Activated gamma-delta T cell treated with Interleukin-2 at 50 U/mL for 16 hours (primary cell): Measurements from ENCODE around the gene MRPL37.
"Not testable (repeated sequence)": the region's sequence is repeated elsewhere in the genome, so short reads cannot be mapped to it uniquely, and the experiment has no call there.

Source experiments
- DNase-seq: peaks from one replicate; pipeline ENCODE4 v3.0.0-alpha.2; 2020

The MRPL37 gene

GRCh38 chr1:54172614-54173599 is 27.1 kb upstream of the MRPL37 start:
- DNase-seq: no peak

GRCh38 chr1:54173681-54174080 is 26.3 kb upstream of the MRPL37 start:
- DNase-seq: no peak

- DNase-seq: no peak
Measured at GRCh38 chr1:54174106-54174505, 25.9 kb upstream of the MRPL37 start.

- DNase-seq: no peak
Measured at GRCh38 chr1:54176621-54177327, 23.2 kb upstream of the MRPL37 start.

GRCh38 chr1:54177726-54178125 is 22.2 kb upstream of the MRPL37 start:
- DNase-seq: no peak

GRCh38 chr1:54178296-54179070 is 21.5 kb upstream of the MRPL37 start:
- DNase-seq: no peak

- DNase-seq: no peak
Measured at GRCh38 chr1:54180701-54181360, 19.1 kb upstream of the MRPL37 start.

GRCh38 chr1:54186056-54186455 is 13.9 kb upstream of the MRPL37 start:
- DNase-seq: no peak

GRCh38 chr1:54188291-54188690 is 11.7 kb upstream of the MRPL37 start:
- DNase-seq: no peak

GRCh38 chr1:54190526-54190925 is 9.4 kb upstream of the MRPL37 start:
- DNase-seq: no peak

- no peak for DNase-seq
Measured at GRCh38 chr1:54191525-54191924, 8.4 kb upstream of the MRPL37 start.

- DNase-seq: no peak
Measured at GRCh38 chr1:54193453-54193852, 6.5 kb upstream of the MRPL37 start.

- no peak for DNase-seq
Measured at GRCh38 chr1:54199151-54199764, 709 bp upstream of the MRPL37 start.

GRCh38 chr1:54200519-54200997 is 591 bp downstream of the MRPL37 start:
- DNase-seq: no peak

GRCh38 chr1:54204199-54204598 is 4.2 kb downstream of the MRPL37 start:
- no peak for DNase-seq

GRCh38 chr1:54207287-54207686 is 7.3 kb downstream of the MRPL37 start:
- no peak for DNase-seq

GRCh38 chr1:54207896-54208295 is 7.9 kb downstream of the MRPL37 start:
- not testable (repeated sequence) for DNase-seq

- no peak for DNase-seq
Measured at GRCh38 chr1:54212872-54213271, 12.9 kb downstream of the MRPL37 start.

- no peak for DNase-seq
Measured at GRCh38 chr1:54215523-54215922, 15.6 kb downstream of the MRPL37 start.

GRCh38 chr1:54218883-54219687 is 19.1 kb downstream of the MRPL37 start:
- DNase-seq: no peak

- no peak for DNase-seq
Measured at GRCh38 chr1:54219688-54220003, 19.7 kb downstream of the MRPL37 start.
